Medulla oblongata (tissue), 1 donor: ENCODE data around the gene GSTP1.
"Not testable (repeated sequence)": the region's sequence is repeated elsewhere in the genome, so short reads cannot be mapped to it uniquely, and the experiment has no call there.

Experiments used
- DNase-seq: peaks from one replicate; pipeline ENCODE4 v3.0.0-alpha.2; 2015; ENCODE audit errors: extremely low spot score

The GSTP1 gene

GRCh38 chr11:67563705-67564114 lies 19.9 kb upstream of the GSTP1 start:
- DNase-seq, result not testable (repeated sequence)

- no peak for DNase-seq
Observed at GRCh38 chr11:67564230-67564629, 19.4 kb upstream of the GSTP1 start.

- DNase-seq, result no peak
Observed at GRCh38 chr11:67571443-67571842, 12.2 kb upstream of the GSTP1 start.

- no peak for DNase-seq
Observed at GRCh38 chr11:67572305-67572704, 11.3 kb upstream of the GSTP1 start.

GRCh38 chr11:67572747-67573419 lies 10.7 kb upstream of the GSTP1 start:
- peak; percentile 73 for DNase-seq

GRCh38 chr11:67574938-67575337 lies 8.7 kb upstream of the GSTP1 start:
- no peak for DNase-seq

GRCh38 chr11:67576735-67577475 lies 6.7 kb upstream of the GSTP1 start:
- no peak for DNase-seq

DNA sequence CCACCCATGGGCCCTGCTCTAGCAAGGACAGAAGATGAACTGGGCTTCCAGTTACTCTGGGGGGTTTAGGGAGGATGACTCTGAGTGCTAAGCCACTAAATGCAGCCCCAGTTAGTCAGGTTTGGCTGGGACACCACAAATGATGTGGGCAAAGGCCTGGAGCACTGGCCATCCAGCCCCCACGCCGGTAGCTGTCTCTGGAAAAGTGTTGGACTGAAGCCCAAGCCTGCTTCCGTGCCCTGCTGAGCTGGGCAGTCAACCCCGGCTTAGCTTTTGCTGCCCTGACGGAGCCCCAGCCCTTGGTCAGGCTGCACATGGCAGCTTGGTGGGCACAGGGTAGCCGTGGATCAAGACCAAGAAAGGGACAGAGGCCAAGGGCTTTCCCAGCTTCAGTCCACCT lies 5.7 kb upstream of the GSTP1 start:
- DNase-seq, result no peak

- DNase-seq, result no peak
Observed at GRCh38 chr11:67581469-67581868, 2.1 kb upstream of the GSTP1 start.

GRCh38 chr11:67582011-67582410 lies 1.6 kb upstream of the GSTP1 start:
- DNase-seq, result no peak

DNA sequence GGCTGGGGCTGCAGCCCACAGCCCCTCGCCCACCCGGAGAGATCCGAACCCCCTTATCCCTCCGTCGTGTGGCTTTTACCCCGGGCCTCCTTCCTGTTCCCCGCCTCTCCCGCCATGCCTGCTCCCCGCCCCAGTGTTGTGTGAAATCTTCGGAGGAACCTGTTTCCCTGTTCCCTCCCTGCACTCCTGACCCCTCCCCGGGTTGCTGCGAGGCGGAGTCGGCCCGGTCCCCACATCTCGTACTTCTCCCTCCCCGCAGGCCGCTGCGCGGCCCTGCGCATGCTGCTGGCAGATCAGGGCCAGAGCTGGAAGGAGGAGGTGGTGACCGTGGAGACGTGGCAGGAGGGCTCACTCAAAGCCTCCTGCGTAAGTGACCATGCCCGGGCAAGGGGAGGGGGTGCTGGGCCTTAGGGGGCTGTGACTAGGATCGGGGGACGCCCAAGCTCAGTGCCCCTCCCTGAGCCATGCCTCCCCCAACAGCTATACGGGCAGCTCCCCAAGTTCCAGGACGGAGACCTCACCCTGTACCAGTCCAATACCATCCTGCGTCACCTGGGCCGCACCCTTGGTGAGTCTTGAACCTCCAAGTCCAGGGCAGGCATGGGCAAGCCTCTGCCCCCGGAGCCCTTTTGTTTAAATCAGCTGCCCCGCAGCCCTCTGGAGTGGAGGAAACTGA lies 731 bp downstream of the GSTP1 start:
- DNase-seq, result peak; percentile 62

- no peak for DNase-seq
Observed at GRCh38 chr11:67584881-67585873, 1.6 kb downstream of the GSTP1 start.

- no peak for DNase-seq
Observed at GRCh38 chr11:67585911-67586310, 2.3 kb downstream of the GSTP1 start.

DNA sequence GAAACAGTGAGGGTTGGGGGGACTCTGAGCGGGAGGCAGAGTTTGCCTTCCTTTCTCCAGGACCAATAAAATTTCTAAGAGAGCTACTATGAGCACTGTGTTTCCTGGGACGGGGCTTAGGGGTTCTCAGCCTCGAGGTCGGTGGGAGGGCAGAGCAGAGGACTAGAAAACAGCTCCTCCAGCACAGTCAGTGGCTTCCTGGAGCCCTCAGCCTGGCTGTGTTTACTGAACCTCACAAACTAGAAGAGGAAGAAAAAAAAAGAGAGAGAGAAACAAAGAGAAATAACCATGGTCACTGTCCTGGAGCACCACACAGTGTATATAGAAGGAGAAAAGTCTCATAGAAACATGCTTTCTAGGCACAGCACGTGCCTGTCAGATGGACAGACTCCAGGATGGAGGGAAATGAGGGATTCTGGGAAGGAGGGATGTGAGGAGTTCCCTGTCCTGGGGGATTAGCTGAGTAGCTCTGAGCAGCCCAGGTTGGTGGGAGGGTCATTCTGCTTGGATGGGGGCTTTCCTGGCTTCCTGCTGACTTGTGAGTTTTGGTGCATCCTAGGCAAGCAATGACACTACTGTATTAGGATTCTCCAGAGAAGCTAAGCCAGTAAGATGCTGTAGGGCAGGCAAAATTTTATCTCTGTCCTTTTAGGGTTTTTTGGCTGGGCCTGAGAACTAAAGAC lies 3.1 kb downstream of the GSTP1 start:
- DNase-seq, result no peak

- no peak for DNase-seq
Observed at GRCh38 chr11:67588136-67588503, 4.5 kb downstream of the GSTP1 start.

DNA sequence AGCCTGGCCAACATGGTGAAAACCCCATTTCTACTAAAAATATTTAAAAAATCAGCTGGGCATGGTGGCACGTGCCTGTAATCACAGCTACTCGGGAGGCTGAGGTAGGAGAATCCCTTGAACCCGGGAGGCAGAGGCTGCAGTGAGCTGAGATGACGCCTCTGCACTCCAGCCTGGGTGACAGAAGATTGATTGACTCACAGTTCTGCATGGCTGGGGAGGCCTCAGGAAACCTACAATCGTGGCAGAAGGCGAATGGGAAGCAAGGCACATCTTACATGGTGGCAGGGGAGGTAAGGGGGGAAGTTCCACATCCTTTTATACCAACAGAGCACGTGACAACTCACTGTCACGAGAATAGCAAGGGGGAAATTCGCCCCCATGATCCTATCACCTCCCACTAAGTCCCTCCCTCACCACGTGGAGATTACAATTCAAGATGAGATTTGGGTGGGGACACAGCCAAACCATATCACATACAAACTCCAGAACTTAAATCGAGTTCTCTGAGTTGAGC lies 5.3 kb downstream of the GSTP1 start:
- DNase-seq, result not testable (repeated sequence)

GRCh38 chr11:67592880-67593564 lies 9.4 kb downstream of the GSTP1 start:
- DNase-seq, result no peak

- no peak for DNase-seq
Observed at GRCh38 chr11:67593565-67593905, 9.9 kb downstream of the GSTP1 start.

- no peak for DNase-seq
Observed at GRCh38 chr11:67594480-67594879, 10.9 kb downstream of the GSTP1 start.

DNA sequence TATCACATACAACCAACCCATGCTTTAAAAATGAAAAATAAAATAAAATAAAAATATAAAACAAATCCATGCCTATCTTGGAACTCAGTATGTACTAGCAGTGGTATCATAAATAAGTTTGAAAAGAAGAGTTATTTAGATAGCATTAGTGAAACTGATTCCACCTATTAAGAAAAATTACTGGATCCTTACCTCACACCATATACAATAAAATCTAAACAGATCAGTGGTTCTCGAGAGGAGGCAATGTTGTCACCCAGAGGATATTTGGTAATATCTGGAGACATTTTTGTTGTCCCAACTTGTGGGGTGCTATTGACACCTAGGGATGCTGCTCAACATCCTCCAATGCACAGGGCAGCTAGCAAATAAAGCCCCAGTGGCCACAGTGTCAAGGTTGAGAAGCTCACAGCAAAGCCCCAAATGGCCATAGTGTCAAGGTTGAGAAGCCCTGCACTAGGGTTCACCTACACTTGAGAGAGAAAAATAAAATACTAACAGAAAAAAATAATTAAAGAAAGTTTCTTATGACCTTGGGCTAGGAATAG lies 13.2 kb downstream of the GSTP1 start:
- DNase-seq, result no peak
